K562 (cell line): ENCODE results near the gene SCARF2. TPM values are rescaled to one million over a fixed set of nuclear protein-coding genes. Genes with fewer than 3 reads are reported as not detected.

Source experiments
- BDP1 ChIP-seq: IDR thresholded peaks from 3 replicates; pipeline ENCODE4 v1.6.1; 2011; ENCODE audit not compliant: insufficient read length, insufficient read depth
- BHLHE40 ChIP-seq: IDR thresholded peaks from 2 replicates; pipeline ENCODE4 v1.6.1; 2011; ENCODE audit warnings: low read length, improper control_type of control experiment
- BRD9 ChIP-seq: fragments of 450-650 bp; IDR thresholded peaks from 2 replicates; pipeline ENCODE4 v1.6.1; 2018; ENCODE audit warnings: low read depth; ENCODE audit not compliant: partially characterized antibody
- CEBPB ChIP-seq: fragments of 450-650 bp; IDR thresholded peaks from 2 replicates; pipeline ENCODE4 v1.6.1; 2016; ENCODE audit warnings: missing genetic modification characterization, missing compliant biosample characterization
- CHAMP1 ChIP-seq: fragments of 450-650 bp; IDR thresholded peaks from 2 replicates; pipeline ENCODE4 v1.6.1; 2016; ENCODE audit warnings: mild to moderate bottlenecking
- GTF2A2 ChIP-seq: IDR thresholded peaks from 2 replicates; pipeline ENCODE4 v1.6.1; 2016; ENCODE audit warnings: mild to moderate bottlenecking, missing genetic modification characterization, missing compliant biosample characterization
- MCM5 ChIP-seq: fragments of 450-650 bp; IDR thresholded peaks from 2 replicates; pipeline ENCODE4 v1.6.1; 2016; ENCODE audit warnings: low read depth
- NCOA1 ChIP-seq: fragments of 450-650 bp; IDR thresholded peaks from 2 replicates; pipeline ENCODE4 v1.6.1; 2016; ENCODE audit warnings: low read depth
- NR2F6 ChIP-seq: fragments of 450-650 bp; formaldehyde crosslinking; IDR thresholded peaks from 2 replicates; pipeline ENCODE4 v1.4.0; 2020; ENCODE audit warnings: mild to moderate bottlenecking
- PHF20 ChIP-seq: fragments of 450-650 bp; IDR thresholded peaks from 2 replicates; pipeline ENCODE4 v1.6.1; 2018; ENCODE audit not compliant: partially characterized antibody
- ZFP1 ChIP-seq: fragments of 450-650 bp; formaldehyde crosslinking; IDR thresholded peaks from 2 replicates; pipeline ENCODE4 v1.4.0; 2020; ENCODE audit warnings: mild to moderate bottlenecking, mixed read lengths
- ZNF3 ChIP-seq: fragments of 250-450 bp; sonication (Bioruptor Pico); IDR thresholded peaks from 2 replicates; pipeline ENCODE4 v1.5.0; 2021; ENCODE audit warnings: mild to moderate bottlenecking, moderate library complexity
- ZNF77 ChIP-seq: fragments of 250-450 bp; sonication (Bioruptor Pico); IDR thresholded peaks from 2 replicates; pipeline ENCODE4 v1.5.0; 2020
- polyA plus RNA-seq, 8 experiments: library from polyadenylated mRNA; depleted of rRNA in 4 of 8; stranded (reverse) in 5 of 8; unstranded in 3 of 8; fragments of >200 nt; fragmentation: Nextera tagmentation in 2 of 8; fragmentation: Illumina TruSeq in 1 of 8; extraction: Ambion mirVana in 2 of 8; extraction: Trizol in 1 of 8; gene quantifications; 2 replicates each; pipeline versions ENCODE4 v1.2.1 to v1.2.3, GENCODE V29; 2011 to 2014; ENCODE audit warnings: inconsistent platforms in 1 of 8, missing spikeins in 1 of 8
- total RNA-seq, 7 experiments: library from RNA; depleted of rRNA in 6 of 7; stranded (reverse); fragments of >200 nt in 6 of 7; fragmentation: Illumina TruSeq in 2 of 7; extraction: Trizol in 2 of 7; gene quantifications; 2 replicates each; pipeline versions ENCODE4 v1.2.1 to v1.2.3, GENCODE V29; 2011 to 2021; ENCODE audit warnings: low replicate concordance in 1 of 7
- TF ChIP-seq, protein P1 (sequence below): fragments of 250-450 bp; sonication (Bioruptor Pico); IDR thresholded peaks from 2 replicates; pipeline ENCODE4 v1.9.0; 2021; ENCODE audit warnings: mild to moderate bottlenecking
- TF ChIP-seq, protein P2 (sequence below), 2 experiments: fragments of 450-650 bp in 1 of 2; sonication (generic) in 1 of 2; formaldehyde crosslinking in 1 of 2; IDR thresholded peaks in 1 of 2; conservative IDR thresholded peaks in 1 of 2; 2 replicates each; pipeline versions ENCODE4 v1.6.1 to v1.8.1; 2016 to 2023; ENCODE audit warnings: mild to moderate bottlenecking in 2 of 2, moderate library complexity in 2 of 2, inconsistent platforms in 1 of 2, missing genetic modification reagents in 1 of 2
- TF ChIP-seq, protein P3 (sequence below), 2 experiments: fragments of 450-650 bp in 1 of 2; sonication (generic) in 1 of 2; formaldehyde crosslinking in 1 of 2; IDR thresholded peaks; 2 replicates each; pipeline versions ENCODE4 v1.7.1 to v1.9.0; 2016 to 2022; ENCODE audit warnings: inconsistent platforms in 1 of 2, mild to moderate bottlenecking in 1 of 2, missing genetic modification reagents in 1 of 2

Gene SCARF2
- total and polyA plus RNA-seq, 9 of the 15 experiments (the other 6 are each of a cell fraction or from before 2014, with no cell fraction given) = 0.06 to 0.32 (median 0.21) TPM; not detected in 5

GRCh38 chr22:20412474-20413216 is 25.0 kb downstream of the SCARF2 start (continued):
- TF ChIP-seq, protein P1, sequence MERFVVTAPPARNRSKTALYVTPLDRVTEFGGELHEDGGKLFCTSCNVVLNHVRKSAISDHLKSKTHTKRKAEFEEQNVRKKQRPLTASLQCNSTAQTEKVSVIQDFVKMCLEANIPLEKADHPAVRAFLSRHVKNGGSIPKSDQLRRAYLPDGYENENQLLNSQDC (CRISPR knock-in tag) = no peak
- TF ChIP-seq CHAMP1 (no peak), ZNF77 (CRISPR knock-in tag) (no peak), BHLHE40 (no peak), BDP1 (no peak), GTF2A2 (tag) (no peak), ZFP1 (no peak), CEBPB (tag) (peak; percentile 81), PHF20 (peak; percentile 17), NCOA1 (0 out of 2 replicates have a peak, but pooled peaks have one; percentile 18), MCM5 (no peak), ZNF3 (no peak), NR2F6 (CRISPR knock-in tag) (no peak), BRD9 (no peak)
- TF ChIP-seq, protein P2, sequence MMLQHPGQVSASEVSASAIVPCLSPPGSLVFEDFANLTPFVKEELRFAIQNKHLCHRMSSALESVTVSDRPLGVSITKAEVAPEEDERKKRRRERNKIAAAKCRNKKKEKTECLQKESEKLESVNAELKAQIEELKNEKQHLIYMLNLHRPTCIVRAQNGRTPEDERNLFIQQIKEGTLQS (IDR thresholded peaks at IDR 0.05) = no peak
- TF ChIP-seq, protein P2 (CRISPR knock-in tag; conservative IDR thresholded peaks at IDR 0.05) = no peak
- TF ChIP-seq, protein P3, sequence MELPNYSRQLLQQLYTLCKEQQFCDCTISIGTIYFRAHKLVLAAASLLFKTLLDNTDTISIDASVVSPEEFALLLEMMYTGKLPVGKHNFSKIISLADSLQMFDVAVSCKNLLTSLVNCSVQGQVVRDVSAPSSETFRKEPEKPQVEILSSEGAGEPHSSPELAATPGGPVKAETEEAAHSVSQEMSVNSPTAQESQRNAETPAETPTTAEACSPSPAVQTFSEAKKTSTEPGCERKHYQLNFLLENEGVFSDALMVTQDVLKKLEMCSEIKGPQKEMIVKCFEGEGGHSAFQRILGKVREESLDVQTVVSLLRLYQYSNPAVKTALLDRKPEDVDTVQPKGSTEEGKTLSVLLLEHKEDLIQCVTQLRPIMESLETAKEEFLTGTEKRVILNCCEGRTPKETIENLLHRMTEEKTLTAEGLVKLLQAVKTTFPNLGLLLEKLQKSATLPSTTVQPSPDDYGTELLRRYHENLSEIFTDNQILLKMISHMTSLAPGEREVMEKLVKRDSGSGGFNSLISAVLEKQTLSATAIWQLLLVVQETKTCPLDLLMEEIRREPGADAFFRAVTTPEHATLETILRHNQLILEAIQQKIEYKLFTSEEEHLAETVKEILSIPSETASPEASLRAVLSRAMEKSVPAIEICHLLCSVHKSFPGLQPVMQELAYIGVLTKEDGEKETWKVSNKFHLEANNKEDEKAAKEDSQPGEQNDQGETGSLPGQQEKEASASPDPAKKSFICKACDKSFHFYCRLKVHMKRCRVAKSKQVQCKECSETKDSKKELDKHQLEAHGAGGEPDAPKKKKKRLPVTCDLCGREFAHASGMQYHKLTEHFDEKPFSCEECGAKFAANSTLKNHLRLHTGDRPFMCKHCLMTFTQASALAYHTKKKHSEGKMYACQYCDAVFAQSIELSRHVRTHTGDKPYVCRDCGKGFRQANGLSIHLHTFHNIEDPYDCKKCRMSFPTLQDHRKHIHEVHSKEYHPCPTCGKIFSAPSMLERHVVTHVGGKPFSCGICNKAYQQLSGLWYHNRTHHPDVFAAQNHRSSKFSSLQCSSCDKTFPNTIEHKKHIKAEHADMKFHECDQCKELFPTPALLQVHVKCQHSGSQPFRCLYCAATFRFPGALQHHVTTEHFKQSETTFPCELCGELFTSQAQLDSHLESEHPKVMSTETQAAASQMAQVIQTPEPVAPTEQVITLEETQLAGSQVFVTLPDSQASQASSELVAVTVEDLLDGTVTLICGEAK (IDR thresholded peaks at IDR 0.05) = no peak
- TF ChIP-seq, protein P3 (CRISPR knock-in tag; IDR thresholded peaks at IDR 0.05) = no peak
